Activated naive CD8-positive, alpha-beta T cell treated with anti-CD3 and anti-CD28 coated beads for 36 hours (primary cell): ENCODE measurements around the gene LGALSL. TPM values are rescaled to one million over a fixed set of nuclear protein-coding genes. Genes with fewer than 3 reads are reported as not detected.

Experiments
- DNase-seq: peaks from one replicate; pipeline ENCODE4 v3.0.0; 2021
- H3K27ac Mint-ChIP-seq: one replicate; pipeline ENCODE4 v1.8.0; 2022; ENCODE audit warnings: mild to moderate bottlenecking, moderate library complexity, mixed read lengths
- H3K27me3 Mint-ChIP-seq: one replicate; pipeline ENCODE4 v1.8.0; 2022; ENCODE audit warnings: mild to moderate bottlenecking, mixed read lengths
- H3K36me3 Mint-ChIP-seq: one replicate; pipeline ENCODE4 v1.8.0; 2021; ENCODE audit warnings: mild to moderate bottlenecking, mixed read lengths
- H3K4me1 Mint-ChIP-seq: one replicate; pipeline ENCODE4 v1.8.0; 2021; ENCODE audit warnings: mixed read lengths
- H3K4me3 Mint-ChIP-seq: one replicate; pipeline ENCODE4 v1.8.0; 2022; ENCODE audit warnings: mild to moderate bottlenecking, moderate library complexity, mixed read lengths
- H3K9me3 Mint-ChIP-seq: one replicate; pipeline ENCODE4 v1.8.0; 2022; ENCODE audit warnings: mixed read lengths
- total RNA-seq, 2 experiments: library from RNA; stranded (reverse); gene quantifications; one replicate each; pipeline ENCODE4 v1.2.3, GENCODE V29; 2021

The LGALSL gene
- total RNA-seq, 2 experiments from 2014 or later = 4.0 to 4.1 TPM

DNA sequence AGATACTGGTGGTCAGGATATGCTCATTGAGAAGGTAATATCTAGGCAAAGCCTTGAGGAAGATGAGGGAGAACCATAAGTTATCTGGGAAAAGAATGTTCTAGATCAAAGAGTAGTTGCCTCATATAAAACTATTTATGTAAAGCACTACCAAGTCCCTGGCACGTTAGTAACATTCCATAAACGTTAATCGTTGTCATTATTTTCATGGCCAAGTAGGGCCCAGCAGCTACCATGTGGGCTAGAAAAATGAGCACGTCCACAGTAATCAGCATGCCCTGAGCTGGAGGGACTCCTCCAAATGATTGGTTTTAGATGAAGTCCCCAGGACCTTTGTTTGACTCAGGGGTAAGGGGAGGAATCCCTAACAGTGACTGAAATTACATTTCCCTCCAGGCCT, 37.5 kb downstream of the LGALSL start:
- H3K9me3 Mint-ChIP-seq = no peaks in the 10 kb centered on the region
- H3K4me3 Mint-ChIP-seq = no peak overlapping the region
- no peak overlapping the region for H3K27ac Mint-ChIP-seq
- no peaks in the 10 kb centered on the region for H3K36me3 Mint-ChIP-seq
- DNase-seq = no peak
- peaks cover 9% of the 10 kb centered on the region for H3K27me3 Mint-ChIP-seq
- H3K4me1 Mint-ChIP-seq = peaks cover 9% of the 10 kb centered on the region

DNA sequence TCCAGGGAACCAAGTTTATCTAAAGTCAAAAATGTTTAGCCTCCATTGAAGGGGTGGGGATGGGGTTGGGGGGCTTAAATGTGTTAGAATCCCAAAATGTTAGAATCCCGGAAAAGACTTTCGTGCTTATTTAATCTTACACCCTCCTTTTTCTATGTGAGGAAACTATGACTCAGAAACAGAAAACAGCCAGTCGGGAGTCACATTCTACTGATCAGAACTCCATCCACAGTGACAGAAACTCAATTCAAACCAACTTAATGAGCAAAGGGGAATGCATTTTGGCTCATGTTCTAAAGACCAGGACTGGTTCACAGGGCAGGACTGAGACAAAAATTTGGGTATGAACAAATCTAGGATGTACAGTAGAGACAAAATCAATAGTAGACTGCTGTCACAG, 38.3 kb downstream of the LGALSL start:
- Mint-ChIP-seq H3K27ac (no peak overlapping the region), H3K27me3 (peaks cover 4% of the 10 kb centered on the region), H3K4me1 (peaks cover 9% of the 10 kb centered on the region), H3K4me3 (no peak overlapping the region), H3K36me3 (no peaks in the 10 kb centered on the region), H3K9me3 (no peaks in the 10 kb centered on the region)
- no peak for DNase-seq

DNA sequence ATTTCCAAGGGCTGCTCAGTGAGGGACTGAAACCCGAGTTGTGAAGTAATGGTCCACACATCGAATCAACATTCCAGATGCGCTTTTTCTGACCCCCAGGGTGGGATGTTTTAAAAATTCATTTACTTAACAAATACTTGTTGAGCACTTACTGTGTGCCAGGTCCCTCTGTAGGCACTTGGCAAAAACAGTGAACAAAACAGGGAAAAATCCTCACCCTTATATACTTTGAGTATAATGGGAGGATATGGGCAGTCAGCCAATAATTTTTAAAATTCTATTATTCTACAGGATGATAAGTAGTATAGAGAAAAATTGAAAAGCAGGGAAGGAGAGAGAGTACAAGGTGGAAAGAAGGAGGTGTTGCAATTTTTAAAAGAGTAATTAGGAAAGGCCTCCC, 38.9 kb downstream of the LGALSL start:
- H3K27me3 Mint-ChIP-seq = peaks cover 4% of the 10 kb centered on the region
- no peak overlapping the region for H3K27ac Mint-ChIP-seq
- no peak overlapping the region for H3K4me3 Mint-ChIP-seq
- no peak for DNase-seq
- H3K4me1 Mint-ChIP-seq = peaks cover 9% of the 10 kb centered on the region
- H3K36me3 Mint-ChIP-seq = no peaks in the 10 kb centered on the region
- no peaks in the 10 kb centered on the region for H3K9me3 Mint-ChIP-seq

DNA sequence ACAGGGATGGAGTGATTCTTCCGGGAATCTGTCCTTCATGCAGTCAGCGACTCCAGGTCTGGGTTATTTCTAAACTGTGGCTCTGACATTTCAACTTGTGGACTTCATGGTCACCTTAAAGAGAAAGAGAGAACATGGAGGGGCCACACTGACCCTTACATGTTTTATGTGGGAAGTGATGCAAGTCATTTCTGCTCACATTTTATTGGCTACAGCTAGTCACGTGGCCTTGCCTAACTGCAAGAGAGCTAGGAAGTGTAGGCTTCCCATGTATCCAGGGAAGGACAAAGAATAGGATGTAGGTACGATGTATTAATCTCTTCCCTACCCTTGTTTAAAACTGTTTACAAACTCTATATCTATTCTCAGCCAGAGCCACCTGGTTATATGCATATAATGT, 39.8 kb downstream of the LGALSL start:
- no peak for DNase-seq
- Mint-ChIP-seq H3K9me3 (no peaks in the 10 kb centered on the region), H3K4me3 (no peak overlapping the region), H3K27me3 (peaks cover 8% of the 10 kb centered on the region), H3K36me3 (no peaks in the 10 kb centered on the region), H3K27ac (no peak overlapping the region), H3K4me1 (peaks cover 4% of the 10 kb centered on the region)

DNA sequence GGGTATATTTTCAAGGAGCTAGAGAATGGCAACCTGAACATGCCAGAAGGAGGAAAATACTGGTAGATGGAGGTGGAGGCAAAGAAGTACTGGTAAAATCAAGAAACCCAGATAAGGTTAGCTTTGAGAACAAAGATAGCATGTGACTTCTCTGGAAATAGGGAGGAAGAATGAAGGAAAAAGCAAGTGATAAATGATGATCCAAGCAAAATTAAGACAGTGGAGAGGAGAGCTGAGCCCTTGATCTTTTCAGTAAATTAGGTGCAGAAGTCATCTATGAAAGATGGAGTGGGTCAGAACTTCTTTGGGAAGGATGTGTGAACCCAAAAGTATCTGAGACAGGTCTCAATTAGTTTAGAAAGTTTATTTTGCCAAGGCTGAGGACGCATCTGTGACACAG, 44.5 kb downstream of the LGALSL start:
- Mint-ChIP-seq H3K27ac (no peak overlapping the region), H3K4me1 (peaks cover 5% of the 10 kb centered on the region), H3K4me3 (no peak overlapping the region), H3K36me3 (no peaks in the 10 kb centered on the region), H3K9me3 (no peaks in the 10 kb centered on the region), H3K27me3 (peaks cover 7% of the 10 kb centered on the region)
- DNase-seq = no peak

DNA sequence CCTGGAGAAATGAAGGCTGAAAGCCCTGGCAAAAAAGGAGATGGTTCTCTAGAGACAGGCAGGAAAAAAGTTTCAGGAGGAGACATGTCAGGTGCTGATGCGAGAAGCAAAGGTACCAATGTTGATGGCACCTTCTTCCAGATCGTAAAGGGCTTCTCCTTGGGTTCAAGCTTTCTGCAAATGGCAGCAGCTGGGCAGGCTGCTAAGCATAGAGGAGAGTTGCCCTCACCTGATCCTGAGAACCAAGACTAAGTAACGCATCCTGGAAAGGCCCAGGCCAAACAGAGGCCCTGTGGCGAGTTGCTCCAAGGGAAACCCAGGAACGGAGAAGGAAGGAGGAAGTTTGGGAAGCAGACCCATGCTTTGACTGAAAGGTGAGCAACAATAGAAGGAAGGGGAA, 46.6 kb downstream of the LGALSL start:
- Mint-ChIP-seq H3K4me1 (peaks cover 4% of the 10 kb centered on the region), H3K4me3 (no peak overlapping the region), H3K27me3 (peaks cover 4% of the 10 kb centered on the region), H3K27ac (no peak overlapping the region), H3K36me3 (no peaks in the 10 kb centered on the region), H3K9me3 (no peaks in the 10 kb centered on the region)
- no peak for DNase-seq

DNA sequence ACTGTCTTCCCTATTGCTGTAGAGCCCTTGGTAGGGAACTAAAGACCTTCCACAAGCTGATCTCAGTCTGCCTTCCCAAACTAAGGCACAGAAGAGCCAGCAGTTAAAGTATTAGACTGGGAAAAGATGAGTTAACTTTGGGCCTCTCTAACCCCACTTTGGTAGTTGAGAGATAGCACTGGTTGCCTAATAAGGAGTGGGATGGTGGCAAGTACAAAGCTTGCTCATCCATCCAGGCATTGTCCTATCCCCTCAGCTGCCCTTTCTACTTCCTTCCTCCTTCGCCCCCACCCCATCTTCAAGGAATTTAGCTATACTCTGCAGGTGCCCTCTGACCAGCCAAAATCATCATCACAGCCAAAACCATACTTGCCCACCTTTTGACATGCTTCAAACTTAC, 48.0 kb downstream of the LGALSL start:
- no peaks in the 10 kb centered on the region for H3K9me3 Mint-ChIP-seq
- no peaks in the 10 kb centered on the region for H3K36me3 Mint-ChIP-seq
- H3K4me3 Mint-ChIP-seq = no peak overlapping the region
- H3K27ac Mint-ChIP-seq = no peak overlapping the region
- DNase-seq = no peak
- H3K4me1 Mint-ChIP-seq = peaks cover 4% of the 10 kb centered on the region
- H3K27me3 Mint-ChIP-seq = peaks cover 4% of the 10 kb centered on the region

DNA sequence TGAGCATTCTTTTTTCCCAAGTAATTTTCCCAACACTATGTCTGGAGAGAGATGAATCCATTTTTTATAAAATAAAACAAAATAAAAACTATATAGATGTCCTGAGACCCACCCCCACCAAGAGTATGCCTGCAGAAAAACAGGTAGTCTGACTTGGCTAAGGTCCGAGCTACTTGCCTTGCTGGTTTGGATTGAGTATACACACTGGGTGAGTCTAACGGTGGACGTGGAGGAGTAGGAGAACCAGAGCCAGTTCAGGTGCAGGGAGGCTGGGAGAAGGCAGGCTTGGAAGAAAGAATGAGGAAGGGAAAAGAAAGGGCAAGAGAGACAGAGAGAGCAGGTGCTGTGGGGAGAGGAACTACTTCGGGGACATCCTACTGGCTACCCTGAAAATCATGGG, 48.9 kb downstream of the LGALSL start:
- Mint-ChIP-seq H3K36me3 (no peaks in the 10 kb centered on the region), H3K4me1 (peaks cover 4% of the 10 kb centered on the region), H3K9me3 (no peaks in the 10 kb centered on the region), H3K27ac (no peak overlapping the region), H3K27me3 (peaks cover 4% of the 10 kb centered on the region), H3K4me3 (no peak overlapping the region)
- DNase-seq = no peak

DNA sequence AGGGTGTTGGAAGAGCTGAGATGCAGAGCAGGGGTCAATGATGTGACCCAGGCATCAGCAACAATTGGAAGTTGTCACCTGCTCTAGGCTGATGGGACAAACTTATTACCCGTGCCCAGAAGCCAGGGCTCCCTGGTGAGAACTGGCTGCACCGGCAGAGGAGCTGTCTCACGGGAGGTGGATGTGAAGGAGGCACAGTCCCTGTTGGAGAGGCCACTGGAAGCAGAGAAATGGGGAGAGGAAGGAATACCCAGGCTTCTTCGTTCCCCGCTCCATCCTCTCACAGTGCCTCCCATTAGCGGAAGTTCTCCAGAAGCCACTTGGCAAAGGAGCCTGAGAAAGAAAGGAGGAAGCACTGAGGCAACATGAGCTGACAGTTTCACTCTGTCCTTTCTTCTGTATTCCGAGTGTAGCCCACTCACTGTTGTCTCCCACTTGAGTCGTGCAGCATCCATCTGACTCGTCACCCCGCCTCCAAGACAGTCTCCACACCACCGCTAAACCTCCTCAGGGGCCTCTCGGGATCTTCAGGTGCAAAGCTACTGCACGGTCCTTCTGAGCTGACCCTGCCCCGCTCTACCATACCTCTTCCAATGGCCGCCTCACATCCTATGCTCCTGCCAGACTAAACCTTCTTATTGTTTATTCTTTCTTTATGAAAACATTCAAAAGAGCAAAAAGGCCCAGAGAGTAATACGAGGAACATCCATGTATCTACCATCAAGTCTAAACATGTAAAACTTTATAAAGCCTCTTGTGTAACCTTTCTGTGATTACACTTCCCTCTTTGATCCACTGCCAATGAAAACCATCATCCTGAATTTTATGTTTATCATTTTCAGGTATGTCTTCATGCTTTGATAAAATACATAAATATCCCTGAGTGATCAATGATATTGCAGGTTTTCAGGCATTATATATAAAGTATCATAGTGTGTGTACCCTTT, 51.1 kb downstream of the LGALSL start:
- H3K4me1 Mint-ChIP-seq = no peaks in the 10 kb centered on the region
- DNase-seq = no peak
- H3K36me3 Mint-ChIP-seq = no peaks in the 10 kb centered on the region
- no peak overlapping the region for H3K27ac Mint-ChIP-seq
- H3K4me3 Mint-ChIP-seq = no peak overlapping the region
- H3K9me3 Mint-ChIP-seq = no peaks in the 10 kb centered on the region
- H3K27me3 Mint-ChIP-seq = no peaks in the 10 kb centered on the region

DNA sequence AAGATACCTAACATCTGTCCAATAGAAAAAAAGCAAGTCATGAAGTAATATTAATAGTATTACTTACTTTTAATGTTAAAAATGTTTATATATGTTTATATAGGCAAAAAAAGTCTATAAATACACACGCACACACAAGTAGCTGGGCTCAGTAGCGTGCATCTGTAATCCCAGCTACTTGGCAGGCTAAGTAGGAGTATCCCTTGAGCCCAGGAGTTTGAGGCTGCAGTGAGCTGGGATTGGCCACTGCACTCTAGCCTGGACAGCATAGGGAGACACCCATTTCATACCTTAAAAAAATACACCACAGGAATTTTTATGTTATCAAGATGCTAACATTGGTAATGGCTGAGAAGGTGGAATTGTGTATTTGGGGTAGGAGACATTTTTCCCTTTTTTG, 52.7 kb downstream of the LGALSL start:
- no peaks in the 10 kb centered on the region for H3K4me1 Mint-ChIP-seq
- H3K9me3 Mint-ChIP-seq = no peaks in the 10 kb centered on the region
- H3K36me3 Mint-ChIP-seq = no peaks in the 10 kb centered on the region
- no peak for DNase-seq
- no peak overlapping the region for H3K4me3 Mint-ChIP-seq
- no peaks in the 10 kb centered on the region for H3K27me3 Mint-ChIP-seq
- no peak overlapping the region for H3K27ac Mint-ChIP-seq

Other genes with a start within 250 kb of the LGALSL start
- 10 to 100 TPM; 36.5 to 36.7 TPM for gene AFTPH, start 70.2 kb downstream of the LGALSL start, total RNA-seq
- 10 to 100 TPM; 22.7 to 23.3 TPM for gene SERTAD2, start 199.8 kb downstream of the LGALSL start, total RNA-seq